Measurements from ENCODE around the gene VPS37D. TPM values are rescaled to one million over a fixed set of nuclear protein-coding genes. Genes with fewer than 3 reads are reported as not detected.
A peak's percentile ranks its signal among the peaks of the same experiment; 100 is the strongest.

VPS37D gene
- polyA plus RNA-seq, 1 of the 3 experiments (the other 2 are of a cell fraction), result 7.4 TPM

DNA sequence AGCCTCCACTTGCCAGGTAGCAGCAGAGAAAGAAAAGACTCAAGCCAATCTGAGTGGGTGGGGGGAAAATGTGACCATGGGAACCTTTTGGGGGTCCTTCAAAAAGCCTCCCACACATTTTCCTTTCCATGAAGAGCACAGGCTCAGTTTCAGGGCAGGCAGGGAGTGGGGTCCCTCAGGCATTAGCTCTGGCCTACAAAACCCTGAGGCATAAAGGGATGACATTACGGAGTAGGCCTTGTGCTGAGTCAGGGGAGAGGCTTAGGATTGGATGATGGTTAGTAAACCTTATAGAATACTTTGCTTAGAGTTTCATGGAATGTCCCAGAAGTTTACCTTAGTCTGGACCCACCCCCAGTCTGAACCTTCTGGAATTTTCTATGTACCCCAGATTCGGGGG, 12.1 kb downstream of the VPS37D start:
- peaks cover 7 to 27% of the 10 kb centered on the region in 2 experiments for H3K36me3 ChIP-seq (replicated peaks in 1 of 2; ENCODE audit: control insufficient read depth in 1 of 2, insufficient read depth in 2 of 2, low read length in 1 of 2)
- H3K27ac ChIP-seq (ENCODE audit: low read depth in 2 of 2, low read length in 1 of 2), result no peak overlapping the region
- H3K4me1 ChIP-seq (ENCODE audit: control insufficient read depth in 1 of 2, insufficient read depth in 2 of 2, low read depth in 1 of 2, low read length in 1 of 2), result peaks cover 19 to 20% of the 10 kb centered on the region in 2 experiments; a peak in 3 of 4 replicates
- H3K27me3 ChIP-seq (ENCODE audit: insufficient read depth), result no peaks in the 10 kb centered on the region
- WGBS (ENCODE audit: low lambda C conversion rate), result 96% methylated on average over 2 of the region's 2 CpGs
- no peak overlapping the region for H3K9ac ChIP-seq
- ChIA-PET CTCF (interaction anchor here (1.0 to 1.9 kb wide), 2 partner anchors 12 to 22 kb away, joined by 3 to 7 read pairs; partner anchors contain the start of gene VPS37D), POLR2A (no interaction called here)
- H3K4me2 ChIP-seq, result 0 out of 2 replicates have a peak overlapping the region, but pooled peaks have one; percentile 98
- H3K9me2 ChIP-seq, result no peaks in the 10 kb centered on the region
- H4K20me1 ChIP-seq (ENCODE audit: insufficient read depth), result no peaks in the 10 kb centered on the region
- H3F3A ChIP-seq (replicated peaks; ENCODE audit: insufficient read depth), result no peaks in the 10 kb centered on the region
- no peak overlapping the region for H3K4me3 ChIP-seq (ENCODE audit: low read depth in 2 of 2, low read length in 1 of 2)
- H3K79me2 ChIP-seq (ENCODE audit: insufficient read depth), result peaks cover 66% of the 10 kb centered on the region
- DNase-seq, result no peak
- H2AFZ ChIP-seq (ENCODE audit: low read depth), result no peak overlapping the region
- H3K9me3 ChIP-seq, result no peaks in the 10 kb centered on the region
- TF ChIP-seq FOXJ3 (CRISPR knock-in tag; IDR thresholded peaks at IDR 0.05) (no peak), FOSL2 (IDR thresholded peaks at IDR 0.05; ENCODE audit: borderline replicate concordance, low read depth) (no peak), JUND (IDR thresholded peaks at IDR 0.05) (no peak), GABPA (IDR thresholded peaks at IDR 0.05; ENCODE audit: low read depth) (no peak), TEAD4 (IDR thresholded peaks at IDR 0.05; ENCODE audit: borderline replicate concordance, insufficient read depth) (no peak), TCF12 (IDR thresholded peaks at IDR 0.05) (no peak), NRF1 (IDR thresholded peaks at IDR 0.05; ENCODE audit: low read depth, low read length) (no peak), RAD21 (IDR thresholded peaks at IDR 0.05; ENCODE audit: low read length) (no peak), RCOR1 (IDR thresholded peaks at IDR 0.05; ENCODE audit: low read length) (no peak), CHD2 (IDR thresholded peaks at IDR 0.05; ENCODE audit: low read length, partially characterized antibody) (no peak), YY1 (IDR thresholded peaks at IDR 0.05; ENCODE audit: low read depth) (no peak), SIN3A (IDR thresholded peaks at IDR 0.05; ENCODE audit: borderline replicate concordance, low read depth, low read length) (no peak)
- TF ChIP-seq, protein P1, sequence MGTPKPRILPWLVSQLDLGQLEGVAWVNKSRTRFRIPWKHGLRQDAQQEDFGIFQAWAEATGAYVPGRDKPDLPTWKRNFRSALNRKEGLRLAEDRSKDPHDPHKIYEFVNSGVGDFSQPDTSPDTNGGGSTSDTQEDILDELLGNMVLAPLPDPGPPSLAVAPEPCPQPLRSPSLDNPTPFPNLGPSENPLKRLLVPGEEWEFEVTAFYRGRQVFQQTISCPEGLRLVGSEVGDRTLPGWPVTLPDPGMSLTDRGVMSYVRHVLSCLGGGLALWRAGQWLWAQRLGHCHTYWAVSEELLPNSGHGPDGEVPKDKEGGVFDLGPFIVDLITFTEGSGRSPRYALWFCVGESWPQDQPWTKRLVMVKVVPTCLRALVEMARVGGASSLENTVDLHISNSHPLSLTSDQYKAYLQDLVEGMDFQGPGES (IDR thresholded peaks at IDR 0.05; ENCODE audit: low read depth, low read length), result no peak
- TF ChIP-seq, protein P2, sequence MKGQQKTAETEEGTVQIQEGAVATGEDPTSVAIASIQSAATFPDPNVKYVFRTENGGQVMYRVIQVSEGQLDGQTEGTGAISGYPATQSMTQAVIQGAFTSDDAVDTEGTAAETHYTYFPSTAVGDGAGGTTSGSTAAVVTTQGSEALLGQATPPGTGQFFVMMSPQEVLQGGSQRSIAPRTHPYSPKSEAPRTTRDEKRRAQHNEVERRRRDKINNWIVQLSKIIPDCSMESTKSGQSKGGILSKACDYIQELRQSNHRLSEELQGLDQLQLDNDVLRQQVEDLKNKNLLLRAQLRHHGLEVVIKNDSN (IDR thresholded peaks at IDR 0.05; ENCODE audit: borderline replicate concordance, low read depth), result no peak
- TF ChIP-seq, protein P3, sequence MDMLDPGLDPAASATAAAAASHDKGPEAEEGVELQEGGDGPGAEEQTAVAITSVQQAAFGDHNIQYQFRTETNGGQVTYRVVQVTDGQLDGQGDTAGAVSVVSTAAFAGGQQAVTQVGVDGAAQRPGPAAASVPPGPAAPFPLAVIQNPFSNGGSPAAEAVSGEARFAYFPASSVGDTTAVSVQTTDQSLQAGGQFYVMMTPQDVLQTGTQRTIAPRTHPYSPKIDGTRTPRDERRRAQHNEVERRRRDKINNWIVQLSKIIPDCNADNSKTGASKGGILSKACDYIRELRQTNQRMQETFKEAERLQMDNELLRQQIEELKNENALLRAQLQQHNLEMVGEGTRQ (IDR thresholded peaks at IDR 0.05; ENCODE audit: borderline replicate concordance, low read depth, low read length), result no peak
- TF ChIP-seq, protein P4, sequence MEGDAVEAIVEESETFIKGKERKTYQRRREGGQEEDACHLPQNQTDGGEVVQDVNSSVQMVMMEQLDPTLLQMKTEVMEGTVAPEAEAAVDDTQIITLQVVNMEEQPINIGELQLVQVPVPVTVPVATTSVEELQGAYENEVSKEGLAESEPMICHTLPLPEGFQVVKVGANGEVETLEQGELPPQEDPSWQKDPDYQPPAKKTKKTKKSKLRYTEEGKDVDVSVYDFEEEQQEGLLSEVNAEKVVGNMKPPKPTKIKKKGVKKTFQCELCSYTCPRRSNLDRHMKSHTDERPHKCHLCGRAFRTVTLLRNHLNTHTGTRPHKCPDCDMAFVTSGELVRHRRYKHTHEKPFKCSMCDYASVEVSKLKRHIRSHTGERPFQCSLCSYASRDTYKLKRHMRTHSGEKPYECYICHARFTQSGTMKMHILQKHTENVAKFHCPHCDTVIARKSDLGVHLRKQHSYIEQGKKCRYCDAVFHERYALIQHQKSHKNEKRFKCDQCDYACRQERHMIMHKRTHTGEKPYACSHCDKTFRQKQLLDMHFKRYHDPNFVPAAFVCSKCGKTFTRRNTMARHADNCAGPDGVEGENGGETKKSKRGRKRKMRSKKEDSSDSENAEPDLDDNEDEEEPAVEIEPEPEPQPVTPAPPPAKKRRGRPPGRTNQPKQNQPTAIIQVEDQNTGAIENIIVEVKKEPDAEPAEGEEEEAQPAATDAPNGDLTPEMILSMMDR (IDR thresholded peaks at IDR 0.05), result no peak
- TF ChIP-seq, protein P5, sequence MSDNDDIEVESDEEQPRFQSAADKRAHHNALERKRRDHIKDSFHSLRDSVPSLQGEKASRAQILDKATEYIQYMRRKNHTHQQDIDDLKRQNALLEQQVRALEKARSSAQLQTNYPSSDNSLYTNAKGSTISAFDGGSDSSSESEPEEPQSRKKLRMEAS (IDR thresholded peaks at IDR 0.05; ENCODE audit: low read depth), result no peak
- TF ChIP-seq, protein P6, sequence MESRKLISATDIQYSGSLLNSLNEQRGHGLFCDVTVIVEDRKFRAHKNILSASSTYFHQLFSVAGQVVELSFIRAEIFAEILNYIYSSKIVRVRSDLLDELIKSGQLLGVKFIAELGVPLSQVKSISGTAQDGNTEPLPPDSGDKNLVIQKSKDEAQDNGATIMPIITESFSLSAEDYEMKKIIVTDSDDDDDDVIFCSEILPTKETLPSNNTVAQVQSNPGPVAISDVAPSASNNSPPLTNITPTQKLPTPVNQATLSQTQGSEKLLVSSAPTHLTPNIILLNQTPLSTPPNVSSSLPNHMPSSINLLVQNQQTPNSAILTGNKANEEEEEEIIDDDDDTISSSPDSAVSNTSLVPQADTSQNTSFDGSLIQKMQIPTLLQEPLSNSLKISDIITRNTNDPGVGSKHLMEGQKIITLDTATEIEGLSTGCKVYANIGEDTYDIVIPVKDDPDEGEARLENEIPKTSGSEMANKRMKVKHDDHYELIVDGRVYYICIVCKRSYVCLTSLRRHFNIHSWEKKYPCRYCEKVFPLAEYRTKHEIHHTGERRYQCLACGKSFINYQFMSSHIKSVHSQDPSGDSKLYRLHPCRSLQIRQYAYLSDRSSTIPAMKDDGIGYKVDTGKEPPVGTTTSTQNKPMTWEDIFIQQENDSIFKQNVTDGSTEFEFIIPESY (IDR thresholded peaks at IDR 0.05; ENCODE audit: borderline replicate concordance, low read depth), result no peak

All from SK-N-SH (cell line).